K562 (cell line): ENCODE measurements around the gene TSKS. TPM values are rescaled to one million over a fixed set of nuclear protein-coding genes. Genes with fewer than 3 reads are reported as not detected.

Experiments used
- ATAC-seq: fragments of 200-7000 bp; cut with Tn5 transposase; 3 replicates; pipeline ENCODE4 v1.9.1; 2020; ENCODE audit warnings: moderate library complexity
- BruUV-seq: library from RNA; stranded (reverse); fragments of 400-500 nt; replicated peaks from 2 replicates; lab custom pipeline; 2021; lab: Mats Ljungman, UMichigan
- CTCF ChIA-PET: fragments of 300-600 bp; formaldehyde crosslinking; extraction: SDS; loops from one replicate; lab custom pipeline; 2021; ENCODE audit warnings: low intra/inter-chr PET ratio; lab: Yijun Ruan, JAX
- POLR2A ChIA-PET: fragments of 300-600, 350-650 bp; sonication (Branson Sonifier 250); formaldehyde crosslinking; extraction: SDS; loops from one replicate; lab custom pipeline; 2021; ENCODE audit warnings: antibody characterized with exemption, inconsistent platforms; lab: Yijun Ruan, JAX
- DNase-seq, 4 experiments: peaks; one replicate each; pipeline versions ENCODE4 v3.0.0 to v3.0.0-alpha.2; 2011 to 2018; ENCODE audit warnings: low spot score in 3 of 4, mixed read lengths in 3 of 4; ENCODE audit errors: extremely low read depth in 1 of 4
- FAIRE-seq: peaks from 2 replicates; lab custom pipeline; 2011; peaks lifted over from hg19 to GRCh38; lab: Jason Lieb, UNC
- H2AFZ ChIP-seq: 2 replicates; pipeline ENCODE4 v1.6.0; 2011; ENCODE audit warnings: low read depth, low read length, control low read depth, inconsistent platforms
- H3K27ac ChIP-seq: fragments of 200-600 bp; 3 replicates; pipeline ENCODE4 v1.8.0; 2011; ENCODE audit warnings: low read depth, mild to moderate bottlenecking, control low read depth, inconsistent platforms, low read length, moderate library complexity, mixed read lengths; ENCODE audit errors: extremely low read depth
- H3K27me3 ChIP-seq, 2 experiments: fragments of 300-600 bp in 1 of 2; 2 replicates in 1 of 2; 3 replicates in 1 of 2; pipeline versions ENCODE4 v1.6.0 to v1.8.0; 2011; ENCODE audit warnings: inconsistent platforms in 2 of 2, low read length in 2 of 2, mild to moderate bottlenecking in 1 of 2, mixed read lengths in 1 of 2, moderate library complexity in 1 of 2; ENCODE audit not compliant: control insufficient read depth in 2 of 2, insufficient read depth in 2 of 2
- H3K36me3 ChIP-seq: fragments of 300-600 bp; 3 replicates; pipeline ENCODE4 v1.8.0; 2011; ENCODE audit warnings: mild to moderate bottlenecking, low read length, inconsistent platforms; ENCODE audit not compliant: control insufficient read depth, insufficient read depth
- H3K4me1 ChIP-seq, 2 experiments: fragments of 200-600 bp in 1 of 2; replicated peaks in 1 of 2; 2 replicates in 1 of 2; 3 replicates in 1 of 2; pipeline versions ENCODE4 v1.5.1 to v1.8.0; 2011; ENCODE audit warnings: inconsistent platforms in 2 of 2, low read length in 2 of 2, mild to moderate bottlenecking in 1 of 2, mixed read lengths in 1 of 2, moderate library complexity in 1 of 2; ENCODE audit not compliant: control insufficient read depth in 2 of 2, insufficient read depth in 2 of 2
- H3K4me2 ChIP-seq: 2 replicates; pipeline ENCODE4 v1.6.1; 2011; ENCODE audit warnings: low read length, control low read depth, inconsistent platforms, mixed read lengths; ENCODE audit not compliant: insufficient read depth
- H3K4me3 ChIP-seq: fragments of 200-600 bp; sonication (generic), shearing (Covaris generic); 2 replicates; pipeline ENCODE4 v1.5.1; 2016; ENCODE audit warnings: control low read depth, inconsistent platforms
- H3K79me2 ChIP-seq: fragments of 200-600 bp; 3 replicates; pipeline ENCODE4 v1.8.0; 2011; ENCODE audit warnings: low read length, inconsistent platforms; ENCODE audit not compliant: control insufficient read depth, insufficient read depth
- H3K9ac ChIP-seq, 2 experiments: 2 replicates each; pipeline versions ENCODE4 v1.6.0 to v1.6.1; 2011; ENCODE audit warnings: low read depth in 2 of 2, low read length in 2 of 2, control low read depth in 1 of 2, inconsistent platforms in 1 of 2, mild to moderate bottlenecking in 1 of 2, mixed read lengths in 1 of 2; ENCODE audit not compliant: insufficient read depth in 1 of 2
- H3K9me1 ChIP-seq: one replicate; pipeline ENCODE4 v1.6.0; 2011; ENCODE audit warnings: inconsistent platforms, mild to moderate bottlenecking, low read length, moderate library complexity; ENCODE audit not compliant: control insufficient read depth, insufficient read depth
- H3K9me3 ChIP-seq: replicated peaks from 2 replicates; pipeline ENCODE4 v1.5.1; 2011; ENCODE audit warnings: low read depth, low read length, inconsistent platforms; ENCODE audit not compliant: control insufficient read depth, insufficient read depth
- H4K20me1 ChIP-seq: replicated peaks from 2 replicates; pipeline ENCODE4 v1.6.1; 2011; ENCODE audit warnings: low read length, inconsistent platforms, mixed read lengths; ENCODE audit not compliant: control insufficient read depth, insufficient read depth
- BRD4 ChIP-seq: fragments of 200-600 bp; sonication (generic); IDR thresholded peaks from 2 replicates; pipeline ENCODE4 v1.6.1; 2017; ENCODE audit warnings: inconsistent platforms
- CREB1 ChIP-seq, 2 experiments: sonication (generic) in 1 of 2; formaldehyde crosslinking in 1 of 2; IDR thresholded peaks; 2 replicates each; pipeline versions ENCODE4 v1.6.1 to v1.8.0; 2012 to 2022; ENCODE audit warnings: inconsistent platforms in 1 of 2, mild to moderate bottlenecking in 1 of 2, missing genetic modification reagents in 1 of 2, moderate library complexity in 1 of 2
- HLTF ChIP-seq: fragments of 450-650 bp; IDR thresholded peaks from 2 replicates; pipeline ENCODE4 v1.6.1; 2016
- MCM2 ChIP-seq: fragments of 450-650 bp; IDR thresholded peaks from 2 replicates; pipeline ENCODE4 v1.6.1; 2017; ENCODE audit warnings: low read depth, mild to moderate bottlenecking
- U2AF1 ChIP-seq: fragments of 200-400 bp; formaldehyde crosslinking; optimal IDR thresholded peaks from 2 replicates; pipeline ENCODE3; 2017; ENCODE audit warnings: mild to moderate bottlenecking, low read depth, low read length, moderate library complexity
- ZBTB33 ChIP-seq: sonication (generic); formaldehyde crosslinking; IDR thresholded peaks from 2 replicates; pipeline ENCODE4 v1.8.1; 2023; ENCODE audit warnings: mild to moderate bottlenecking, missing genetic modification reagents
- ZBTB7A ChIP-seq: IDR thresholded peaks from 2 replicates; pipeline ENCODE4 v1.6.1; 2011; ENCODE audit warnings: low read depth, mild to moderate bottlenecking, low read length, moderate library complexity, borderline replicate concordance; ENCODE audit not compliant: control insufficient read depth
- ZFP36 ChIP-seq: fragments of 150-350 bp; IDR thresholded peaks from 2 replicates; pipeline ENCODE4 v1.6.1; 2018; ENCODE audit warnings: low read length, low read depth; ENCODE audit not compliant: partially characterized antibody
- ZNF384 ChIP-seq: IDR thresholded peaks from 2 replicates; pipeline ENCODE4 v1.6.1; 2012; ENCODE audit warnings: low read depth, low read length, improper control_type of control experiment
- WGBS: fragments of 100-300 bp; shearing (Covaris generic); methylation state at CpG from one replicate; pipeline ENCODE4 v1.1.6; 2016; ENCODE audit warnings: low coverage, mixed read lengths; ENCODE audit not compliant: insufficient coverage; ENCODE audit errors: missing lambda C conversion rate; 5-methylcytosine and 5-hydroxymethylcytosine counted together
- in situ Hi-C: fragments of 300-500 bp; cut with MboI; formaldehyde crosslinking; loops from 4 replicates; pipeline ENCODE4 v1.15.0; 2018; ENCODE audit warnings: inconsistent platforms, mixed read lengths
- intact Hi-C: fragments of 100-400 bp; cut with micrococcal nuclease; formaldehyde crosslinking; loops from 2 replicates; pipeline ENCODE4 v1.14.2; 2022
- polyA plus RNA-seq, 8 experiments: library from polyadenylated mRNA; depleted of rRNA in 4 of 8; stranded (reverse) in 5 of 8; unstranded in 3 of 8; fragments of >200 nt; fragmentation: Nextera tagmentation in 2 of 8; fragmentation: Illumina TruSeq in 1 of 8; extraction: Ambion mirVana in 2 of 8; extraction: Trizol in 1 of 8; gene quantifications; 2 replicates each; pipeline versions ENCODE4 v1.2.1 to v1.2.3, GENCODE V29; 2011 to 2014; ENCODE audit warnings: inconsistent platforms in 1 of 8, missing spikeins in 1 of 8
- total RNA-seq, 7 experiments: library from RNA; depleted of rRNA in 6 of 7; stranded (reverse); fragments of >200 nt in 6 of 7; fragmentation: Illumina TruSeq in 2 of 7; extraction: Trizol in 2 of 7; gene quantifications; 2 replicates each; pipeline versions ENCODE4 v1.2.1 to v1.2.3, GENCODE V29; 2011 to 2021; ENCODE audit warnings: low replicate concordance in 1 of 7

TSKS gene
- total and polyA plus RNA-seq, 9 of the 15 experiments (the other 6 are each of a cell fraction or from before 2014, with no cell fraction given) = 0.14 to 4.5 (median 0.80) TPM

GRCh38 chr19:49761249-49761624 lies 1.9 kb downstream of the TSKS start:
- Histone ChIP-seq H3K4me3 (0 out of 2 replicates have a peak overlapping the region, but pooled peaks have one; percentile 24), H4K20me1 (no peaks in the 10 kb centered on the region), H3K27ac (peak overlapping the region; percentile 77), H3K27me3 (no peaks in the 10 kb centered on the region), H3K9me1 (no peaks in the 10 kb centered on the region), H3K79me2 (peaks cover 5% of the 10 kb centered on the region; the same call in 1 of the 3 replicates), H3K9ac (peak overlapping the region; percentile 70 to 82), H3K9me3 (peaks cover under 1% of the 10 kb centered on the region), H2AFZ (peak overlapping the region; percentile 98), H3K4me1 (peaks cover 28 to 33% of the 10 kb centered on the region in 2 experiments), H3K36me3 (no peaks in the 10 kb centered on the region), H3K4me2 (peak overlapping the region; percentile 75)
- TF ChIP-seq ZFP36 (peak; percentile 48), ZNF384 (no peak), BRD4 (0 out of 2 replicates have a peak, but pooled peaks have one; percentile 2)
- in situ Hi-C loops (no loop called here), intact Hi-C loops (loop anchor here (2.0 to 5.0 kb wide), 2 partner anchors 76 to 169 kb away; partner anchors contain the start of gene PRR12)
- no peak for DNase-seq
- ChIA-PET CTCF (interaction anchor here (1.7 kb wide), 1 partner anchor 81 kb away, joined by 5 read pairs; no protein-coding TSS in a partner anchor), POLR2A (interaction anchor here (0.6 to 1.2 kb wide), 5 partner anchors 9 to 115 kb away, joined by 3 read pairs; partner anchors contain the start of gene PRMT1)
- 60% methylated on average over 1 of the region's 1 CpG for WGBS
- BruUV-seq = no TSS peak
- no peak for ATAC-seq
- no peak for FAIRE-seq

DNA sequence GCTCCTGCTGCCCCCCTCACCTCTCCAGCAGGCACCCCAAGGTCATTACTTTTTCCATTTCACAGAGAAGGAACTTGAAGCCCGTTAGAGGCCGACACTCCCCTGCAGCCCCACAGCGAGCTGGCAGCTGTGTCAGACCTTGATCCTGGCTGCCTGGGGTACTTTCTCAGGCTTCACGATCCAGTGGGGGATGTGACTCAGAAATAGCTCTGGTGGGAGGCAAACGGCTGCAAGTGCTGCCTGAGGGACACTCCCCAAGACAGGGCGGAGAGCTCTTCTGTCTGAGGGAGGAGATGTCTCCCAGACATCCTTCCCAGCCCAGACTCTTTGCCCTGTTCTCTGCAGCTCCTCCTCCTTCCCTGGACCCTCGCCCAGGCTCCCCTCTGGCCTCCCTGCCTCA lies 4.8 kb downstream of the TSKS start:
- POLR2A ChIA-PET = interaction anchor here (0.5 to 0.8 kb wide), 3 partner anchors 12 to 40 kb away, joined by 3 to 4 read pairs (median 3); no protein-coding TSS in a partner anchor
- TF ChIP-seq U2AF1 = no peak
- TF ChIP-seq MCM2 = no peak
- TF ChIP-seq CREB1 (IDR thresholded peaks at IDR 0.05) = no peak
- no peak for TF ChIP-seq CREB1 (CRISPR knock-in tag; IDR thresholded peaks at IDR 0.05)
- TF ChIP-seq ZBTB7A = peak; percentile 44; the same call in 1 of the 2 replicates
- TF ChIP-seq ZBTB33 = no peak
- no peak for TF ChIP-seq HLTF

More for the DNA sequence above, 4.8 kb downstream of the TSKS start:
- Histone ChIP-seq H3K79me2 (peaks cover 5% of the 10 kb centered on the region; the same call in 1 of the 3 replicates), H3K27me3 (no peaks in the 10 kb centered on the region), H3K36me3 (no peaks in the 10 kb centered on the region), H3K9ac (peak overlapping the region in 1 of 2 experiments; percentile 81; a peak in 2 of 4 replicates), H3K4me1 (peaks cover 19 to 28% of the 10 kb centered on the region in 2 experiments; a peak in 4 of 5 replicates), H3K9me1 (no peaks in the 10 kb centered on the region), H3K27ac (0 out of 3 replicates have a peak overlapping the region, but pooled peaks have one; percentile 21), H3K4me3 (no peak overlapping the region), H2AFZ (peak overlapping the region; percentile 29), H3K4me2 (peak overlapping the region; percentile 10), H3K9me3 (peaks cover 5% of the 10 kb centered on the region), H4K20me1 (no peaks in the 10 kb centered on the region)
- WGBS = 14% methylated on average over 7 of the region's 7 CpGs
- in situ Hi-C loops (no loop called here), intact Hi-C loops (no loop called here)
- ATAC-seq (peak; percentile 19; the same call in 2 of the 3 replicates), DNase-seq (peak in 2 of 4 experiments; percentile 17 to 45), FAIRE-seq (no peak)
- BruUV-seq = no TSS peak
- CTCF ChIA-PET = no interaction called here
